ENCODE measurements around the gene DUSP7.
A peak's percentile ranks its signal among the peaks of the same experiment; 100 is the strongest.

DUSP7 gene, protein sequence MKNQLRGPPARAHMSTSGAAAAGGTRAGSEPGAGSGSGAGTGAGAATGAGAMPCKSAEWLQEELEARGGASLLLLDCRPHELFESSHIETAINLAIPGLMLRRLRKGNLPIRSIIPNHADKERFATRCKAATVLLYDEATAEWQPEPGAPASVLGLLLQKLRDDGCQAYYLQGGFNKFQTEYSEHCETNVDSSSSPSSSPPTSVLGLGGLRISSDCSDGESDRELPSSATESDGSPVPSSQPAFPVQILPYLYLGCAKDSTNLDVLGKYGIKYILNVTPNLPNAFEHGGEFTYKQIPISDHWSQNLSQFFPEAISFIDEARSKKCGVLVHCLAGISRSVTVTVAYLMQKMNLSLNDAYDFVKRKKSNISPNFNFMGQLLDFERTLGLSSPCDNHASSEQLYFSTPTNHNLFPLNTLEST

DNA sequence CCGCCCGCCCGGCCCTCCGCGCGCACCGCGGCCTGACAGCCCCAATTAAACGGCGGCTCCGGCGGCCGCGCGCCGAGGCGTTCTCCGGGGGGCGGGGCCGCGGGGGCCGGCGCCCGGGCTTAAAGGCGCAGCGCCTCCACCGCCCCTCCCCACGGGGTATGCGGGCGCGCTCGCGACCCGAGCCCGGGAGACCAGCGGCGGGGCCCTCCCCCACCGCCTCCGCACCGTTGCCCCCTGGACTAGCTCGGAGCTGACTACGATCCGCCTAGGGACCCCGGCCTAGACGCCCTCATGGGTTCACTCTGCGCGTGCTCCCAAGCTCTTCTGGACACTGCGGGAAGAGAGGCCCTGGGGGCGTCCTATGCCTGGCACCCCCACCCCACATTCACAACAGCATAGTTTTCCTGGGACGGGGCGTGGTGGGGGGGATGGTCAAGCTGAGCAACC, at the start of gene DUSP7:
Gene DUSP7, minus strand, starts transcription at position 51 of the 447 bp plus-strand sequence. CDS start 205 bp downstream, outside the sequence.
- FAIRE-seq (no peak), DNase-seq (ENCODE audit: insufficient read length, low spot score) (peak; percentile 50)
- no peak for TF ChIP-seq CTCF (IDR thresholded peaks at IDR 0.05; ENCODE audit: insufficient read depth, missing control alignments)

GRCh38 chr3:52104684-52105640, 48.6 kb upstream of the DUSP7 start:
- DNase-seq (ENCODE audit: insufficient read length, low spot score): no peak
- TF ChIP-seq CTCF (IDR thresholded peaks at IDR 0.05; ENCODE audit: insufficient read depth, missing control alignments): no peak
- FAIRE-seq: no peak

DNA sequence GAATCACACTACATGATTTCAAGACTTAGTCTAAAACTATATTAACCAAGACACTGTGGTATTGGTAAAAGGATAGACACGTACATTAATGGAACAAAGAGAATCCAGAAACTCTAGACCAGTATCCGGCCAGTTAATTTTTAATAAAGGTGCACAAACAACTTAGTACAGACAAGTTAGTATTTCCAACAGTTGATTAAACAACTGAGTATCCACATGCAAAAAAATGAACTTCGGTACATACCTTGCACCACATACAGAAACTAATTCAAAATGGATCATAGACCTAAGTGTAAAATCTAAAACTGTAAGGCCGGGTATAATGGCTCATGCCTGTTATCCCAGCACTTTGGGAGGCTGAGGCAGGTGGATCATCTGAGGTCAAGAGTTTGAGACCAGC, 46.6 kb upstream of the DUSP7 start:
- TF ChIP-seq CTCF (IDR thresholded peaks at IDR 0.05; ENCODE audit: insufficient read depth, missing control alignments): no peak
- FAIRE-seq (no peak), DNase-seq (ENCODE audit: insufficient read length, low spot score) (no peak)

DNA sequence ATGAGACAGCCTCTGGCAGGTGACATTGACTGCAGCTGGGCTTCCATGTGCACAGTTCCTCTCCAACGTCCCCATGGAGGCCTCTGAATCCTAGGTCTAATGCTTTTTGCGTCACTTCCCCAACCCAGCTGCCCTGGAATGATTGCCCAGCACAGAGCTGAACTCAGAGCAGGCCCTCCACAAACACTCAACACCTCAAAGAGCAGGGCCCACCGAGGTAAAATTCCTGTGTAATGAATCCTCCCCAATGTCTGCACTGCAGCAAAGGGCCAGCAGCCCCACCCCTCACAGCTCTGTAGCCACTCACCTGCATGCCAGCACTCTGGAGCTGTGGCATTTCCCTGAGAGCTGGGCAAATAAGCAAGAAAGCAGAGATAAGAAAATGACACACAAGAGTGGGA, 42.6 kb upstream of the DUSP7 start:
- FAIRE-seq (no peak), DNase-seq (ENCODE audit: insufficient read length, low spot score) (no peak)
- no peak for TF ChIP-seq CTCF (IDR thresholded peaks at IDR 0.05; ENCODE audit: insufficient read depth, missing control alignments)

GRCh38 chr3:52097851-52098507, 41.6 kb upstream of the DUSP7 start:
- DNase-seq (ENCODE audit: insufficient read length, low spot score) (no peak), FAIRE-seq (no peak)
- no peak for TF ChIP-seq CTCF (IDR thresholded peaks at IDR 0.05; ENCODE audit: insufficient read depth, missing control alignments)

- FAIRE-seq: no peak
- DNase-seq (ENCODE audit: insufficient read length, low spot score): no peak
Observed at GRCh38 chr3:52095990-52096775, 39.8 kb upstream of the DUSP7 start.

More at GRCh38 chr3:52095990-52096775, 39.8 kb upstream of the DUSP7 start:
- TF ChIP-seq CTCF (IDR thresholded peaks at IDR 0.05; ENCODE audit: insufficient read depth, missing control alignments): no peak

Measured in D721Med (cell line).